GM12875 (cell line): ENCODE measurements around the gene GRID2.

ENCODE experiments used
- H3K4me3 ChIP-seq: one replicate; pipeline ENCODE4 v1.5.1; 2011; ENCODE audit warnings: low read depth, low read length, control low read depth
- CTCF ChIP-seq: IDR thresholded peaks from 2 replicates; pipeline ENCODE4 v1.5.1; 2011; ENCODE audit warnings: low read depth, mild to moderate bottlenecking, control low read depth, inconsistent platforms, low read length, moderate library complexity, borderline replicate concordance; ENCODE audit not compliant: insufficient read depth

Gene GRID2

GRCh38 chr4:93063325-93063724 is 759.6 kb downstream of the GRID2 start:
- H3K4me3 ChIP-seq, result no peak overlapping the region
- no peak for TF ChIP-seq CTCF

GRCh38 chr4:93065790-93066189 is 762.0 kb downstream of the GRID2 start:
- TF ChIP-seq CTCF, result no peak

GRCh38 chr4:93066749-93067148 is 763.0 kb downstream of the GRID2 start:
- TF ChIP-seq CTCF, result no peak
- no peak overlapping the region for H3K4me3 ChIP-seq

More at GRCh38 chr4:93065790-93066189, 762.0 kb downstream of the GRID2 start:
- H3K4me3 ChIP-seq, result no peak overlapping the region

- no peak for TF ChIP-seq CTCF
- no peak overlapping the region for H3K4me3 ChIP-seq
Measured at GRCh38 chr4:93072292-93072691, 768.5 kb downstream of the GRID2 start.

- TF ChIP-seq CTCF, result no peak
Measured at GRCh38 chr4:93080316-93080715, 776.5 kb downstream of the GRID2 start.

GRCh38 chr4:93084599-93085305 is 781.0 kb downstream of the GRID2 start:
- no peak for TF ChIP-seq CTCF
- H3K4me3 ChIP-seq, result no peak overlapping the region

More at GRCh38 chr4:93080316-93080715, 776.5 kb downstream of the GRID2 start:
- H3K4me3 ChIP-seq, result no peak overlapping the region

GRCh38 chr4:93086356-93086755 is 782.6 kb downstream of the GRID2 start:
- TF ChIP-seq CTCF, result no peak
- no peak overlapping the region for H3K4me3 ChIP-seq
